NCI-H345 (cell line): ENCODE data around the gene RNF224.

Experiments used
- DNase-seq: peaks from one replicate; lab custom pipeline; 2025; lab: John Stamatoyannopoulos, UW

The RNF224 gene

GRCh38 chr9:137192448-137192780, 34.9 kb upstream of the RNF224 start:
- DNase-seq = no peak

GRCh38 chr9:137192859-137193258, 34.4 kb upstream of the RNF224 start:
- no peak for DNase-seq

GRCh38 chr9:137193771-137194170, 33.5 kb upstream of the RNF224 start:
- no peak for DNase-seq

- no peak for DNase-seq
Observed at GRCh38 chr9:137194388-137194787, 32.9 kb upstream of the RNF224 start.

GRCh38 chr9:137194909-137195308, 32.4 kb upstream of the RNF224 start:
- peak; percentile 52 for DNase-seq

- peak; percentile 96 for DNase-seq
Observed at GRCh38 chr9:137195525-137196220, 31.6 kb upstream of the RNF224 start.

GRCh38 chr9:137198051-137198901, 29.0 kb upstream of the RNF224 start:
- DNase-seq = no peak

GRCh38 chr9:137198902-137199283, 28.4 kb upstream of the RNF224 start:
- no peak for DNase-seq

- no peak for DNase-seq
Observed at GRCh38 chr9:137199411-137200121, 27.7 kb upstream of the RNF224 start.

- DNase-seq = peak; percentile 99
Observed at GRCh38 chr9:137200311-137201204, 26.7 kb upstream of the RNF224 start, which contains the start of gene TPRN. TPRN (minus strand) TSS chr9:137200741; CDS start chr9:137200711, 30 bp downstream.

- DNase-seq = no peak
Observed at GRCh38 chr9:137201205-137201868, 26.0 kb upstream of the RNF224 start.

GRCh38 chr9:137202966-137203365, 24.3 kb upstream of the RNF224 start:
- no peak for DNase-seq

GRCh38 chr9:137204731-137205125, 22.6 kb upstream of the RNF224 start:
- no peak for DNase-seq

- DNase-seq = peak; percentile 88
Observed at GRCh38 chr9:137205126-137206069, 21.9 kb upstream of the RNF224 start, which contains the start of the genes NDOR1 and TMEM203. NDOR1 (plus strand) TSS chr9:137205700; CDS start chr9:137205778, 78 bp downstream. TMEM203 (minus strand) TSS chr9:137205648; CDS start chr9:137205414, 234 bp downstream.

- DNase-seq = no peak
Observed at GRCh38 chr9:137206602-137207001, 20.7 kb upstream of the RNF224 start.

- DNase-seq = no peak
Observed at GRCh38 chr9:137211532-137211931, 15.8 kb upstream of the RNF224 start.

- DNase-seq = no peak
Observed at GRCh38 chr9:137212520-137212919, 14.8 kb upstream of the RNF224 start.

- no peak for DNase-seq
Observed at GRCh38 chr9:137213160-137214060, 13.9 kb upstream of the RNF224 start.

GRCh38 chr9:137214620-137215019, 12.7 kb upstream of the RNF224 start:
- DNase-seq = no peak
